CD4-positive, alpha-beta T cell (primary cell): ENCODE results near the gene DMPK. TPM values are rescaled to one million over a fixed set of nuclear protein-coding genes. Genes with fewer than 3 reads are reported as not detected.

Experiments
- ATAC-seq: fragments of 200-7000 bp; cut with Tn5 transposase; one replicate; pipeline ENCODE4 v1.10.0; 2022; ENCODE audit warnings: mild to moderate bottlenecking; ENCODE audit not compliant: poor library complexity
- CTCF ChIA-PET: fragments of 350-600 bp; sonication (Branson Sonifier 250); formaldehyde crosslinking; loops from one replicate; lab custom pipeline; 2021; ENCODE audit warnings: antibody characterized with exemption, inconsistent platforms; lab: Charles Lee
- POLR2A ChIA-PET: fragments of 350-600 bp; sonication (Branson Sonifier 250); formaldehyde crosslinking; loops from one replicate; lab custom pipeline; 2021; ENCODE audit warnings: antibody characterized with exemption, inconsistent platforms; lab: Charles Lee
- DNase-seq, 14 experiments: peaks; one replicate each; pipeline ENCODE4 v3.0.0-alpha.2; 2013 to 2020; ENCODE audit warnings: mixed read lengths in 2 of 14
- H3K27ac ChIP-seq, 2 donors: one replicate each; pipeline versions ENCODE4 v1.5.1 to v1.7.0; 2013; ENCODE audit warnings: low read length in 2 of 2, low read depth in 1 of 2, mild to moderate bottlenecking in 1 of 2
- H3K27me3 ChIP-seq, 2 experiments: 1 replicate in 1 of 2; 2 replicates in 1 of 2; pipeline versions ENCODE4 v1.6.1 to v1.7.0; 2013; ENCODE audit warnings: low read length in 2 of 2, control low read depth in 1 of 2, mild to moderate bottlenecking in 1 of 2, moderate library complexity in 1 of 2; ENCODE audit not compliant: insufficient read depth in 2 of 2, control insufficient read depth in 1 of 2
- H3K36me3 ChIP-seq: one replicate; pipeline ENCODE4 v1.6.1; 2013; ENCODE audit warnings: low read length, control low read depth; ENCODE audit not compliant: insufficient read depth
- H3K4me1 ChIP-seq: one replicate; pipeline ENCODE4 v1.6.1; 2013; ENCODE audit warnings: low read length, control low read depth; ENCODE audit not compliant: insufficient read depth
- H3K4me3 ChIP-seq: one replicate; pipeline ENCODE4 v1.5.1; 2013; ENCODE audit warnings: mild to moderate bottlenecking, low read length, moderate library complexity
- H3K9me3 ChIP-seq, 2 experiments: 1 replicate in 1 of 2; 2 replicates in 1 of 2; pipeline versions ENCODE4 v1.6.1 to v1.7.0; 2013; ENCODE audit warnings: low read length in 2 of 2, mild to moderate bottlenecking in 2 of 2, control low read depth in 1 of 2, moderate library complexity in 1 of 2; ENCODE audit not compliant: control insufficient read depth in 1 of 2, insufficient read depth in 1 of 2
- H3K27ac Mint-ChIP-seq: one replicate; pipeline ENCODE4 v1.8.0; 2020; ENCODE audit warnings: mixed read lengths
- H3K27me3 Mint-ChIP-seq: one replicate; pipeline ENCODE4 v1.8.0; 2021; ENCODE audit warnings: mixed read lengths
- H3K36me3 Mint-ChIP-seq: one replicate; pipeline ENCODE4 v1.8.0; 2021; ENCODE audit warnings: low read depth, mixed read lengths
- H3K4me1 Mint-ChIP-seq: one replicate; pipeline ENCODE4 v1.8.0; 2021; ENCODE audit warnings: low read depth, mixed read lengths
- H3K4me3 Mint-ChIP-seq: one replicate; pipeline ENCODE4 v1.8.0; 2020; ENCODE audit warnings: mild to moderate bottlenecking, mixed read lengths
- H3K9me3 Mint-ChIP-seq: one replicate; pipeline ENCODE4 v1.8.0; 2020; ENCODE audit warnings: mixed read lengths
- intact Hi-C, 2 experiments: fragments of 100-400 bp; cut with DNase I in 1 of 2; cut with micrococcal nuclease in 1 of 2; formaldehyde crosslinking; loops; one replicate each; pipeline versions ENCODE4 v1.15.1 to v1.9.0; 2023 to 2025; cut with DNase I, micrococcal nuclease
- total RNA-seq, 174 experiments: library from RNA in 2 of 174; stranded (reverse) in 2 of 174; gene quantifications; one replicate each; pipeline ENCODE4 v1.2.3 and lab custom pipeline; 2021 to 2026
- TF ChIP-seq, protein P1 (sequence below): fragments of 200-600 bp; IDR thresholded peaks from one replicate; pipeline ENCODE4 v1.8.0; 2022; ENCODE audit warnings: antibody characterized with exemption, mild to moderate bottlenecking

DMPK gene
- total RNA-seq, 2 experiments from 2014 or later, result 24.0 to 24.9 TPM

DNA sequence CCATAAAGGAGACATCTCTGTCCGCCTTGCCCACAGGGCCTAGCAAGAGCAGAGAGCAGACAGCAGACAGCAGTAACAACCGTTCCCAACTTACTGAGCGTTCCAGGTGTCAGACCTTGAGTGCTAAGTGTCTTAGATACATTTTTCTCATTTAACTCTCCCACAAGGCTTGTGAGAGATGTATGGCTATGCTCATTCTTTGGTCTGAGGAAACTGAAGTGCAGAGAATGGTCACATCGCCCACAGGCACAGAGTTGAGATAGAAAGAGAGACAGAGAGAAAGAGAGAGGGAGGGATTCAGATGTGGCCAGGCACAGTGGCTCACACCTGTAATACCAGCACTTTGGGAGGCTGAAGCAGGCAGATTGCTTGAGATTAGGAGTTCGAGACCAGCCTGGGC is 34.8 kb downstream of the DMPK start:
- Mint-ChIP-seq H3K4me1 (no peaks in the 10 kb centered on the region), H3K4me3 (no peak overlapping the region), H3K36me3 (no peaks in the 10 kb centered on the region), H3K9me3 (no peaks in the 10 kb centered on the region), H3K27ac (no peak overlapping the region), H3K27me3 (peaks cover 16% of the 10 kb centered on the region)
- Histone ChIP-seq H3K27ac (no peak overlapping the region), H3K36me3 (no peaks in the 10 kb centered on the region), H3K4me1 (no peaks in the 10 kb centered on the region), H3K27me3 (peaks cover 0 to 5% of the 10 kb centered on the region in 2 experiments), H3K9me3 (no peaks in the 10 kb centered on the region), H3K4me3 (no peak overlapping the region)
- ChIA-PET CTCF (interaction anchor here (1.4 kb wide), 1 partner anchor 69 kb away, joined by 3 read pairs; no protein-coding TSS in a partner anchor), POLR2A (no interaction called here)
- intact Hi-C loops, result no loop called here
- DNase-seq (no peak), ATAC-seq (no peak)
- TF ChIP-seq, protein P1, sequence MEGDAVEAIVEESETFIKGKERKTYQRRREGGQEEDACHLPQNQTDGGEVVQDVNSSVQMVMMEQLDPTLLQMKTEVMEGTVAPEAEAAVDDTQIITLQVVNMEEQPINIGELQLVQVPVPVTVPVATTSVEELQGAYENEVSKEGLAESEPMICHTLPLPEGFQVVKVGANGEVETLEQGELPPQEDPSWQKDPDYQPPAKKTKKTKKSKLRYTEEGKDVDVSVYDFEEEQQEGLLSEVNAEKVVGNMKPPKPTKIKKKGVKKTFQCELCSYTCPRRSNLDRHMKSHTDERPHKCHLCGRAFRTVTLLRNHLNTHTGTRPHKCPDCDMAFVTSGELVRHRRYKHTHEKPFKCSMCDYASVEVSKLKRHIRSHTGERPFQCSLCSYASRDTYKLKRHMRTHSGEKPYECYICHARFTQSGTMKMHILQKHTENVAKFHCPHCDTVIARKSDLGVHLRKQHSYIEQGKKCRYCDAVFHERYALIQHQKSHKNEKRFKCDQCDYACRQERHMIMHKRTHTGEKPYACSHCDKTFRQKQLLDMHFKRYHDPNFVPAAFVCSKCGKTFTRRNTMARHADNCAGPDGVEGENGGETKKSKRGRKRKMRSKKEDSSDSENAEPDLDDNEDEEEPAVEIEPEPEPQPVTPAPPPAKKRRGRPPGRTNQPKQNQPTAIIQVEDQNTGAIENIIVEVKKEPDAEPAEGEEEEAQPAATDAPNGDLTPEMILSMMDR, result no peak

DNA sequence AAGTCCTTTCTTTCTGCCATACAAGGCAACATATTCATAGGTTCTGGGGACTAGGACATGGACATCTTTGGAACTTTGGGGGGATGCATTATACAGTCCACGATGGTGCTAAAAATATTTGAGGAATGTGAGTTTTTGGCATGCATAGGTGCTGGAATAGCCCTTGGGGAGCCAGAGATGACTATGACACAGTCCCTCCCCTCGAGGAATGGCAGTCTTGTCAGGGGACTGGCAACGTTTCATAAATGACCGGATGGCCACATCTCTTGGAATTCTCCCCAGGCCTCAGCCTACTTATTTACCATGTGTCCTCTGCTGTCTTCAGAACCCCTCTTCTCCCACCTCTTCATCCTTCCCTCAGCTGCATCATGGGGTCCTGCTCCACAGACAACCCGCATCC is 35.4 kb downstream of the DMPK start:
- H3K36me3 Mint-ChIP-seq, result no peaks in the 10 kb centered on the region
- CTCF ChIA-PET, result no interaction called here
- H3K4me3 Mint-ChIP-seq, result no peak overlapping the region
- Histone ChIP-seq H3K27me3 (peaks cover 0 to 5% of the 10 kb centered on the region in 2 experiments), H3K4me3 (no peak overlapping the region), H3K27ac (no peak overlapping the region), H3K36me3 (no peaks in the 10 kb centered on the region), H3K4me1 (no peaks in the 10 kb centered on the region), H3K9me3 (no peaks in the 10 kb centered on the region)
- H3K27me3 Mint-ChIP-seq, result peaks cover 16% of the 10 kb centered on the region
- ATAC-seq (no peak), DNase-seq (no peak)
- H3K9me3 Mint-ChIP-seq, result no peaks in the 10 kb centered on the region
- no peaks in the 10 kb centered on the region for H3K4me1 Mint-ChIP-seq
- POLR2A ChIA-PET, result no interaction called here
- TF ChIP-seq, protein P1, result no peak
- intact Hi-C loops, result no loop called here
- no peak overlapping the region for H3K27ac Mint-ChIP-seq

DNA sequence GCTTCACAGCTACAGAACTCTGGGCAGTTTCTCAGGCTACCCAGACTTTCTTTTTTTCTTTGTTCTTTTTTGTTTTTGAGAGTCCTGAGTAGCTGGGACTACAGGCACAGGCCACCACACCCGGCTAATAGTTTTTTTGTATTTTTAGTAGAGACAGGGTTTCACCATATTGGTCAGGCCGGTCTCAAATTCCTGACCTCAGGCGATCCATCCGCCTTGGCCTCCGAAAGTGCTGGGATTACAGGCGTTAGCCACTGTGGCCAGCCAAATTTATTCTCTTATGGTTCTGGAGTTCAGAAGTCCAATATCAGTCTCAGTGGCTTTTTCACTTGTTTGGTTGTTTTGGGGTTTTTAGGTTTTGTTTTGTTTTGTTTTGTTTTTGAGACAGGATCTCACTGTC is 36.7 kb downstream of the DMPK start:
- ATAC-seq, result no peak
- H3K36me3 ChIP-seq, result no peaks in the 10 kb centered on the region
- POLR2A ChIA-PET, result no interaction called here
- H3K27ac ChIP-seq, result no peak overlapping the region
- Mint-ChIP-seq H3K4me1 (no peaks in the 10 kb centered on the region), H3K27me3 (peaks cover 16% of the 10 kb centered on the region), H3K27ac (no peak overlapping the region), H3K36me3 (no peaks in the 10 kb centered on the region), H3K9me3 (no peaks in the 10 kb centered on the region), H3K4me3 (no peak overlapping the region)
- TF ChIP-seq, protein P1, result no peak
- H3K9me3 ChIP-seq, result no peaks in the 10 kb centered on the region
- no peak for DNase-seq
- intact Hi-C loops, result no loop called here
- CTCF ChIA-PET, result no interaction called here
- no peaks in the 10 kb centered on the region for H3K4me1 ChIP-seq
- H3K27me3 ChIP-seq, result peaks cover 0 to 5% of the 10 kb centered on the region in 2 experiments
- H3K4me3 ChIP-seq, result no peak overlapping the region
